22Rv1 (cell line): Measurements from ENCODE around the gene SENP6.

ENCODE experiments used
- ZFX ChIP-seq: fragments of 450-650 bp; IDR thresholded peaks from 2 replicates; pipeline ENCODE4 v1.6.1; 2017; ENCODE audit warnings: antibody characterized with exemption, borderline replicate concordance
- TF ChIP-seq, protein P1 (sequence below): fragments of 450-650 bp; IDR thresholded peaks from 2 replicates; pipeline ENCODE4 v1.5.1; 2017; ENCODE audit warnings: mild to moderate bottlenecking

GRCh38 chr6:75711173-75711572, 109.5 kb downstream of the SENP6 start:
- TF ChIP-seq, protein P1, sequence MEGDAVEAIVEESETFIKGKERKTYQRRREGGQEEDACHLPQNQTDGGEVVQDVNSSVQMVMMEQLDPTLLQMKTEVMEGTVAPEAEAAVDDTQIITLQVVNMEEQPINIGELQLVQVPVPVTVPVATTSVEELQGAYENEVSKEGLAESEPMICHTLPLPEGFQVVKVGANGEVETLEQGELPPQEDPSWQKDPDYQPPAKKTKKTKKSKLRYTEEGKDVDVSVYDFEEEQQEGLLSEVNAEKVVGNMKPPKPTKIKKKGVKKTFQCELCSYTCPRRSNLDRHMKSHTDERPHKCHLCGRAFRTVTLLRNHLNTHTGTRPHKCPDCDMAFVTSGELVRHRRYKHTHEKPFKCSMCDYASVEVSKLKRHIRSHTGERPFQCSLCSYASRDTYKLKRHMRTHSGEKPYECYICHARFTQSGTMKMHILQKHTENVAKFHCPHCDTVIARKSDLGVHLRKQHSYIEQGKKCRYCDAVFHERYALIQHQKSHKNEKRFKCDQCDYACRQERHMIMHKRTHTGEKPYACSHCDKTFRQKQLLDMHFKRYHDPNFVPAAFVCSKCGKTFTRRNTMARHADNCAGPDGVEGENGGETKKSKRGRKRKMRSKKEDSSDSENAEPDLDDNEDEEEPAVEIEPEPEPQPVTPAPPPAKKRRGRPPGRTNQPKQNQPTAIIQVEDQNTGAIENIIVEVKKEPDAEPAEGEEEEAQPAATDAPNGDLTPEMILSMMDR: no peak
- no peak for TF ChIP-seq ZFX
